ENCODE data around the gene IPO11.

IPO11 gene

GRCh38 chr5:62572918-62573514, 160.5 kb downstream of the IPO11 start:
- no peak for DNase-seq (ENCODE audit: low read depth)

- no peak for DNase-seq (ENCODE audit: low read depth)
Observed at GRCh38 chr5:62574599-62574998, 162.0 kb downstream of the IPO11 start.

- DNase-seq (ENCODE audit: low read depth), result no peak
Observed at GRCh38 chr5:62575066-62575465, 162.5 kb downstream of the IPO11 start.

- no peak for DNase-seq (ENCODE audit: low read depth)
Observed at GRCh38 chr5:62575489-62575888, 162.9 kb downstream of the IPO11 start.

- no peak for DNase-seq (ENCODE audit: low read depth)
Observed at GRCh38 chr5:62576570-62577170, 164.1 kb downstream of the IPO11 start.

- no peak for DNase-seq (ENCODE audit: low read depth)
Observed at GRCh38 chr5:62577488-62577887, 164.9 kb downstream of the IPO11 start.

- no peak for DNase-seq (ENCODE audit: low read depth)
Observed at GRCh38 chr5:62578540-62578939, 166.0 kb downstream of the IPO11 start, which contains the start of gene LRRC70. Gene LRRC70, plus strand, starts transcription at chr5:62578819. Its CDS starts 620 bp downstream, at chr5:62579439.

GRCh38 chr5:62579761-62580160, 167.2 kb downstream of the IPO11 start:
- no peak for DNase-seq (ENCODE audit: low read depth)

- DNase-seq (ENCODE audit: low read depth), result no peak
Observed at GRCh38 chr5:62581836-62582597, 169.5 kb downstream of the IPO11 start.

- no peak for DNase-seq (ENCODE audit: low read depth)
Observed at GRCh38 chr5:62584391-62584790, 171.8 kb downstream of the IPO11 start.

- DNase-seq (ENCODE audit: low read depth), result no peak
Observed at GRCh38 chr5:62585306-62585705, 172.7 kb downstream of the IPO11 start.

- no peak for DNase-seq (ENCODE audit: low read depth)
Observed at GRCh38 chr5:62585751-62586150, 173.2 kb downstream of the IPO11 start.

- no peak for DNase-seq (ENCODE audit: low read depth)
Observed at GRCh38 chr5:62587737-62588136, 175.2 kb downstream of the IPO11 start.

GRCh38 chr5:62588668-62589067, 176.1 kb downstream of the IPO11 start:
- no peak for DNase-seq (ENCODE audit: low read depth)

- DNase-seq (ENCODE audit: low read depth), result no peak
Observed at GRCh38 chr5:62589504-62589903, 176.9 kb downstream of the IPO11 start.

- DNase-seq (ENCODE audit: low read depth), result no peak
Observed at GRCh38 chr5:62590387-62590786, 177.8 kb downstream of the IPO11 start.

- no peak for DNase-seq (ENCODE audit: low read depth)
Observed at GRCh38 chr5:62592558-62592957, 180.0 kb downstream of the IPO11 start.

- DNase-seq (ENCODE audit: low read depth), result no peak
Observed at GRCh38 chr5:62593331-62593730, 180.8 kb downstream of the IPO11 start.

GRCh38 chr5:62594364-62594984, 181.9 kb downstream of the IPO11 start:
- DNase-seq (ENCODE audit: low read depth), result no peak

- DNase-seq (ENCODE audit: low read depth), result no peak
Observed at GRCh38 chr5:62596096-62596495, 183.5 kb downstream of the IPO11 start.

GRCh38 chr5:62596691-62597090, 184.1 kb downstream of the IPO11 start:
- no peak for DNase-seq (ENCODE audit: low read depth)

GRCh38 chr5:62597314-62597713, 184.8 kb downstream of the IPO11 start:
- DNase-seq (ENCODE audit: low read depth), result no peak

All from activated T-helper 1 cell treated with Interleukin-2 at 50 U/mL for 16 hours (primary cell).